ENCODE results near the gene GTF2H2.
"Not testable (repeated sequence)": the region's sequence is repeated elsewhere in the genome, so short reads cannot be mapped to it uniquely, and the experiment has no call there.

Gene GTF2H2

GRCh38 chr5:71067262-71067928 lies at the start of gene GTF2H2:
Gene GTF2H2 (minus strand): TSS chr5:71067676. CDS start chr5:71062763, 4,913 bp downstream.
- not testable (repeated sequence) for H3K4me3 ChIP-seq (ENCODE audit: low read depth, low read length); DNase-seq (ENCODE audit: low read depth)

GRCh38 chr5:71109730-71110275 lies 42.3 kb upstream of the GTF2H2 start:
- DNase-seq (ENCODE audit: low read depth); H3K4me3 ChIP-seq (ENCODE audit: low read depth, low read length): not testable (repeated sequence)

DNA sequence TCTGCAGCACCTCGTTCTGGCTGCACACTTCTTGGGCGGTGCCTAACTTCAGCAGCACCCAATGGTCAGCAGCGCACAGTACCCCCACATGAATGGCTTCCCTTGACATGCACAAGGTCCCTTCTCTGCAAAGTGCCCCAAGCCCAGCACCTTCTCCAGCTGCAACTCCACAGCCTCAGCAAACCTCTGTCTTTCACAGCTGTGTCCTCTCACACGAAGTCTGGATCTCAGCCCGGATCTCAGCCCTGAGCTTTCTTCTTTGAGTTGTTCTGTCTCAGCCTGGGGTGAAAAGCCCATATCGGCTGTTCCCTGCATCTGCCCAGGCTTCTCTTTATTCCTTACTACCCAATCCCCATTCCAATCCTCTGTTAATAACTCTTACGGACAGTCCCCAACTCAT lies 32.5 kb upstream of the GTF2H2 start:
- not testable (repeated sequence) for H3K4me3 ChIP-seq (ENCODE audit: low read depth, low read length); DNase-seq (ENCODE audit: low read depth)

- not testable (repeated sequence) for H3K4me3 ChIP-seq (ENCODE audit: low read depth, low read length); DNase-seq (ENCODE audit: low read depth)
Observed at GRCh38 chr5:71097930-71098203, 30.4 kb upstream of the GTF2H2 start.

DNA sequence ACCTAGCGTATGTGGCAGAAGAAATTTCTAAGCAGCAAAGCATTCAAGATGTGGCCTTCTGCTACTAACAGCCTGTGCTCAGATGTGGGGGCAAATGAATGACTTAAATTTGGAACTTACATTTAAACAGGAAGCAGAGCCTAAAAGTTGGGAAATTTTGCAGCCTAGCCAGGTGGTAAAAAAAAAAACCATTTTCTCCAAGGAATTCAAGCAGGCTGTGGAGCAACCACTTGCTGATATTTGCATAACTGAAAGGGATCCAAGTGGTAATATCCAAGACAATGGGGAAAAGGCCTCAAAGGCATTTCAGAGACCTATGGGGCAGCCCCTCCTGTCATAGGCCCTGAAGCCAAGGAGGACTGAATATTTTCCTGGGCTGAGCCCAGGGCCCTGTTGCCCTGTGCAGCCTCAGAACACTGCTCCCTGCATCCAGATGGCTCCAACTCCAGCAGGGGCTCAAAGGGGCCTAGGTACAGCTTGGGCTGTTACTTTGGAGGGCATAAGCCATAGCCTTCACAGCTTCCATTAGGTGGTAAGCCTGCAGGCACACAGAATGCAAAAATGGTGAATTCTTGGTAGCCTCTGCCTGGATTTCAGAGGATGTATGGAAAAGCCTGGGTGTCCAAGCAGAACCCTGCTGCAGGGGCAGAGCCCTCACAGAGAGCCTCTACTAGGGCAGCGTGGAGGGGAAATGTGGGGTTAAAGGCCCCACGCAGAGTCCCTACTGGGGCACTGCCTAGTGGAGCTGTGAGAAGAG lies 29.9 kb upstream of the GTF2H2 start:
- not testable (repeated sequence) for H3K4me3 ChIP-seq (ENCODE audit: low read depth, low read length); DNase-seq (ENCODE audit: low read depth)

DNA sequence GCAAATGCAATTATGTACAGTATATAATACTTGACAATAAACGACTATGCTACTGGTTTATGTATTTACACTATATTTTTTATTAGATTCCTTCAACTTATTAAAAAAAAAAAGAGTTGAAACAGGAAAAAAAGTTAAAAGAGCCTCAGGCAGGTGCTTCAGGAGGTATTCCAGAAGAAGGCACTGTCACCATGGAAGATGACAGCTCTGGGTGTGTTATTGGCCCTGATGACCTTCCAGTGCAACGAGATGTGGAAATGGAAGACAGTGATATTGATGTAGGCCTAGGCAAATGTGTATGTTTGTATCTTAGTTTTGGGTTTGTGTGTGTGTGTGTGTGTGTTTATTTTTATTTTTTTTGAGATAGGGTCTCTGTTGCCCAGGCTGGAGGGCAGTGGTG lies 22.3 kb upstream of the GTF2H2 start:
- DNase-seq (ENCODE audit: low read depth); H3K4me3 ChIP-seq (ENCODE audit: low read depth, low read length): not testable (repeated sequence)

DNA sequence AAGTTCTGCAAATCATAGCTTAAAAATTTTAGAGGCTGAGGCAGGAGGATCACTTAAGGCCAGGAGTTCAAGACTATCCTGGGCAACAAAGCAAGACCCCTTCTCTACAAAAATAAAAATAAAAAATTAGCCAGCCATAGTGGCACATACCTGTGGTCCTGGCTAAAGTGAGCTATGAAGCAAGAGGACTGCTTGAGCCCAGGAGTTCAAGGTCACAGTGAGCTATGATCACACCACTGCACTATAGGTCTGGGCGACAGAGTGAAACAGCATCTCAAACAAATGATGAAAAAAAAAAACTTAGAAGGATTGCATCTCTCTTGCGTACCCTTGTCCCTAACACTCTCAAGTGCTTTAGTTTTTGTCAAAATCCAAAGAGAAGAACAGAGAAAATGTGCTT lies 21.3 kb upstream of the GTF2H2 start:
- H3K4me3 ChIP-seq (ENCODE audit: low read depth, low read length); DNase-seq (ENCODE audit: low read depth): not testable (repeated sequence)

- not testable (repeated sequence) for H3K4me3 ChIP-seq (ENCODE audit: low read depth, low read length); DNase-seq (ENCODE audit: low read depth)
Observed at GRCh38 chr5:71086145-71086544, 18.7 kb upstream of the GTF2H2 start.

DNA sequence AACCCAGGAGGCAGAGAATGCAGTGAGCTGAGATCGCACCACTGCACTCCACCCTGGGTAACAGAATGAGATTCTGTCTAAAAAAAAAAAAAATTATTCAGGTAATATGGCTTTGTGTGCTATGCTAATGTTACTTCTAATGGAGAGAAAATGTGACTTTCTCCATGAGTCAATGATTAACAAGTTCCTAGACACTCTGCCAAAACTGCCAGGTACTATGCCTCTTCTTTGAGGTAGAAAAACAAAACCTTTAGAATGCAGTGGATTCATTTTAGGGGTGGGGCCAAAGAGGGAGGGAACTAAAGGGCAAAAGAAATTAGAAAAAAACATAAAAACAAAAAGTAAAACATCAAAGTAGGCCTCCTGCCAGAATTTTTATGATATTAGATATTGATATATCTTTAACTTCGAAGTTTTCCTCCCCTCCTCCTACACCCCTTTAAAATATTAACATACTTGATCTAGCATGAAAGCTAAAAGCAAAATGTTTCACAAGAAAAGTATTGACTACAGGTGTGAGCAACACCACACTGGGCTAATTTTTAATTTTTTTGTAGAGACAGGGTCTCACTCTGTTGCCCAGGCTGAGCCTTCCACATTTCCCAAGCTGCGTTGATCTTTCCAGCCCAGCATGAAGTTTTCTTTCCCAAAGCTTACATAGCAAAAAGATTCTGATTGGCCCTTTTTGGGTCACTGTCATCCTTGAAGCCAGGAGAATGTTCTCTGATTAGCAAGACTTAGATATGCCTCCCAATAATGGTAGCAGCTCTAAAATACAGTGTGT lies 17.0 kb upstream of the GTF2H2 start:
- not testable (repeated sequence) for DNase-seq (ENCODE audit: low read depth); H3K4me3 ChIP-seq (ENCODE audit: low read depth, low read length)

DNA sequence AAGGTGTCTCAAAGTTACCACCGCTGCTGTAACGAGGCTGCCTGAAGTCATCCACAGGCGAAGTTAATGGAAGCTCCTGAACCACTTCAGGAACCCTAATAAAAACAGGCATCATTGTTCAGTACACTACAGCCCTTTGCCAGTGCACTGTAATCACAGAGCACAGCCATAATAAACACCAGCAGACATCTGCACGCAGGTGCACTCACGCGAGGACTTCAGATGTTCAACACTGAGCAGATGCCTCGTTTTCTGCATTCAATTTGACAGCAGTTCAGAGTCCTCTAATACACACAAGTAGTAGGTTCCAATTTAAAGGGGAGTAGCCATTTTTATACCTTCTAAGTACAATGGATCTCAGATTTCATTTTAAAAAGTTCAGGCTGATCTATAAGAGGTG lies 15.4 kb upstream of the GTF2H2 start:
- H3K4me3 ChIP-seq (ENCODE audit: low read depth, low read length); DNase-seq (ENCODE audit: low read depth): not testable (repeated sequence)

DNA sequence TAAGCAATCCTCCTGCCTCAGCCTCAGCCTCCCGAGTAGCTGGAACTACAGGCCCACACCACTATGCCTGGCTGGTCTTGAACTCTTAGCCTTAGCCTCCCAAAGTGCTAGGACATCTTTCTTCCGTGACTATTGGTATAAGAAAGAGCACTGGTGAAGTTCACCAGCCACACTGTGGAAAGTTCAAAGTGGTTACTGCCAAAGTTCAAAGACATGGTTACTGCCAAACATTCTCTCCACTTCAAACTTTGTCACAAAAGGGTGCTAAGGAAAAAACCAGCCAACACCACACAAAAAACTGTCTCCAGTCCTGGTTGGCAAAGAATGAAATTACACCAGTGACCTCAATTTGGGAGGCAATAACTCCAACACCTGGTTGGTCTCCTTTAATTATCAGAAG lies 14.9 kb upstream of the GTF2H2 start:
- not testable (repeated sequence) for H3K4me3 ChIP-seq (ENCODE audit: low read depth, low read length); DNase-seq (ENCODE audit: low read depth)

- not testable (repeated sequence) for H3K4me3 ChIP-seq (ENCODE audit: low read depth, low read length); DNase-seq (ENCODE audit: low read depth)
Observed at GRCh38 chr5:71061322-71061721, 6.2 kb downstream of the GTF2H2 start.

DNA sequence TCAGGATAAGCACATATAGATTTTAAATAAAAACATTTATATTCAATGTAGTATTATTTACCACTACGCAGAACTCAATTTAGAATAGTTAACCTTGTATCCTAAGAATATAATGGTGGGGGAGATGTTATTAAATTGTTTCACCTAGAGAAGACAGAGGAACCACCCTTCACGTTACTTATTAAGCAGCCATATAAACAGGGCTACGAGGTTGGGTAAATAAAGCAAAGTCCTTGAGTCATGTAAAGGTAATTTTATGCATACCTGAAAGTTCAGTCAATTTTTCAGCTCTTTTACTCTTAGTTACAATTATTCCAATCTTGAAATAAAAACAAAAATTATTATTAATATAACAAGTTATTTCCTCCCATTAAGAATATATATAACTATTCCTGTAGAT lies 8.1 kb downstream of the GTF2H2 start:
- H3K4me3 ChIP-seq (ENCODE audit: low read depth, low read length); DNase-seq (ENCODE audit: low read depth): not testable (repeated sequence)

DNA sequence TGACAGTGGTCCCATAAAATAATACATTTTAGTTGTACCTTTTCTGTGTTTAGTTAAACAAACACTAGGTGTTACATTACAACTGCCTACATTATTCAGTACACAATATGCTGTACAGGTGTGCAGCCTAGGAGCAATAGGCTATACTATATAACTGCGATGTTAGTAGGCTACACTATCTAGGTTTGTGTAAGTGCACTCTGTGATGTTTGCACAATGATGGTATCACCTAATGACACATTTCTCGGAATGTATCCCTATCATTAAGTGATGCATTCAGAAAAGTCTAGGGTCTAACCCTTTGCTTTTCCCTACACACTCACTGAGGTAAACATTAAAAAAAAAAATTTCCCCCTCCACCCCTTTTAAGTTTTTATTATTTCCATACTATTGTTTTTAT lies 22.7 kb downstream of the GTF2H2 start:
- not testable (repeated sequence) for DNase-seq (ENCODE audit: low read depth); H3K4me3 ChIP-seq (ENCODE audit: low read depth, low read length)

DNA sequence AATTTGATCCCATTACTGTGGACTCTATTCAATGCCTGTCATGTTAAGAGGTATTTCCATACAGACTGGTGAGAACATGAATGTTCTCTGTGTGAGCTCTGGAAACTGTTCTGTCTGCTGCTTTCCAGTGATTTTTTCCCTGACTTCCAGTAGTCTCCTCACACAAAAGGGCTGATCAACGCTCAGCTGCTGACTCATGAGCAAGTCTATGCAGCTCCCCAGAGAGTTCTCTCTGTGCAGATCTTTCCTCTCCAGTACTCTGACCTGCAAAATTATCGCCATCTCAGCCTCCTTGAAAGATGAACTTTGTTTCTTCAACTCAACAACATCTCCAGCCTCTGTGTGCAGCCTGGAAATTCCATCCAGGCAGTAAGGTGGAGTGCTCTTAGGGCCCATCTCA lies 23.3 kb downstream of the GTF2H2 start:
- not testable (repeated sequence) for H3K4me3 ChIP-seq (ENCODE audit: low read depth, low read length); DNase-seq (ENCODE audit: low read depth)

DNA sequence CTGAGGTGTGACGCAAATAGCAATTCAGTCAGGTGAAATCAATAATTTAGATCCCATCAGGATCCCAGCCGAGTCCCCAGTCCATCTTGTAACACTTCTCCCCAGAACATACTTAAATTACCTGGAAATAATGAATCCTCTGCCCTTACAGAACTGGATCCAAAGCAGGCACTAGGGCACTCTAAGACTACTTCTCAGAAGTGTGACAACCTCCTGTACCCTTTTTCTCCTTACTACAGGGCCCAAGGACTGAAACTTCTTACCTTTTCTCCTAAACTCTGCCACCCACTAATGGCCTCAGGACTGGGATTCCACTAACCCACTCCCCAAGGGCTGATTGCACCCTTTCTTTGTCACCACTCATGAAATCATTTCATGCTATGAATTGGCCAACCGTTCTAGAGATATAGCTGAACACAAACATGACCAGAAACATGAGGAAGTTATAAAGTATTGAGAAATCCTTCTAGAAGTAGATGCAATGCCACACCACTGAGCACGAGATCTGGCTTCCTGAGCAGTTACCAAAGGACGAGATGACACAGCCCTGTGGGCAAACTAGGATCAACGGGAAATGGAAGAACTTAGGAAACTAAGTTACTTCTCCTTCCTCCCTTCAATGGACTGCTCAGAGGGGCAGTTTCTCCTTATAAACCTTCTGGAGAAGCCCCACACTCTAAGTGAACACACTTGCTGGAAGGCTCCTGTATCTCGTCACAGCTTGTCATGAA lies 36.3 kb downstream of the GTF2H2 start:
- DNase-seq (ENCODE audit: low read depth); H3K4me3 ChIP-seq (ENCODE audit: low read depth, low read length): not testable (repeated sequence)

DNA sequence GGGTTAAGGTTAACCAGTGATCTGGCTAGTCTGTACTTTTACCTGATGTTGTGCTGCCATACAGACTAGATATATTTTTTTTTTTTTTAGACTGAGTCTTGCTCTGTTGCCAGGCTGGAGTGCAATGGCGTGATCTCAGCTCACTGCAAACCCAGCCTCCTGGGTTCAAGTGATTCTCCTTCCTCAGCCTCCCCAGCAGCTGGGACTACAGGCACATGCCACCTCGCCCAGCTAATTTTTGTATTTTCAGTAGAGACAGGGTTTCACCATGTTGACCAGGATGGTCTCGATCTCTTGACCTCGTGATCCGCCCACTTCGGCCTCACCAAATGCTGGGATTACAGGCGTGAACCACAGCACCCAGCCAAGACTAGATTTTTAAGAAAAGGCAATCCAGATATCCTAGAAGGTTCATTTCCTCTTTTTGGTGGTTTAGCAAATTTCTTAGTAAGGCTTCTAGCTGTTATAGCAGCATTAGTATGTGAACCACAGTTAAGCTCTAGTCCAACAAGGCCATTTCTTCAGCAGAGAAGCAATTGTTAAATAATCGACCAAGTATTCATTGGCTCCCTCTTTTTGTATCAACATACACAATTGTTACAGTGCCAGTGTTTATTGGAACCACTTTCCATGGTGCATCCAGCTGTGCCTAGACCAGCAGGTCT lies 42.1 kb downstream of the GTF2H2 start, which contains the start of gene NAIP:
Gene NAIP (minus strand): TSS at position 51 of the 665 bp plus-strand sequence. CDS start 12,424 bp downstream, outside the sequence.
- not testable (repeated sequence) for H3K4me3 ChIP-seq (ENCODE audit: low read depth, low read length); DNase-seq (ENCODE audit: low read depth)

GRCh38 chr5:71020643-71021042 lies 46.8 kb downstream of the GTF2H2 start:
- DNase-seq (ENCODE audit: low read depth) = not testable (repeated sequence)

More at GRCh38 chr5:71020643-71021042, 46.8 kb downstream of the GTF2H2 start:
- H3K4me3 ChIP-seq (ENCODE audit: low read depth, low read length) = not testable (repeated sequence)

All from NB4 (cell line).